ENCODE results near the gene CNTRL. TPM values are rescaled to one million over a fixed set of nuclear protein-coding genes. Genes with fewer than 3 reads are reported as not detected.

Gene CNTRL
- total and polyA plus RNA-seq, 2 experiments from 2014 or later: 3.4 to 7.9 TPM

DNA sequence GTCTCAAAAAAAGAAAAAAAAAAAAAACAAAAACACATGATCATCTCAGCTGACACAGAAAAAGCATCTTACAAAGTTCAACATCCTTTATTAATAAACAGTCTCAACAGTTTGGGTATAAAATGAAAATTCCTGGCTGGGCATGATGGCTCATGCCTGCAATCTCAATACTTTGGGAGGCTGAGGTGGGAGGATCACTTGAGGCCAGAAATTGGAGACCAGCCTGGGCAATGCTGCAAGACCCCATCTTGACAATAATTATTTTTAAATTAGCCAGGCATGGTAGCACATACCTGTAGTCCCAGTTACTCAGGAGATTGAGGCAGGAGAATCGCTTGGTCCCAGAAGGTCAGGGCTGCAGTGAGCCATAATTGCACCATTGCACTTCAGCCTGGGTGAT, 7.9 kb upstream of the CNTRL start:
- Histone ChIP-seq H3K9me3 (ENCODE audit: low read depth) (no peaks in the 10 kb centered on the region), H4K20me1 (ENCODE audit: insufficient read depth, poor library complexity, severe bottlenecking) (no peaks in the 10 kb centered on the region), H3K79me2 (no peaks in the 10 kb centered on the region), H3K27me3 (no peaks in the 10 kb centered on the region), H3K4me3 (no peak overlapping the region), H3K27ac (no peak overlapping the region), H3K9me2 (replicated peaks; ENCODE audit: insufficient read depth) (no peaks in the 10 kb centered on the region), H3K4me1 (ENCODE audit: insufficient read depth) (no peaks in the 10 kb centered on the region), H2AFZ (no peak overlapping the region), H3K4me2 (no peak overlapping the region), H3K36me3 (replicated peaks; ENCODE audit: insufficient read depth, low read depth) (no peaks in the 10 kb centered on the region)
- no peak for TF ChIP-seq EZH2phosphoT487 (IDR thresholded peaks at IDR 0.05; ENCODE audit: low read depth, severe bottlenecking, unreplicated experiment)
- TF ChIP-seq, protein P1, sequence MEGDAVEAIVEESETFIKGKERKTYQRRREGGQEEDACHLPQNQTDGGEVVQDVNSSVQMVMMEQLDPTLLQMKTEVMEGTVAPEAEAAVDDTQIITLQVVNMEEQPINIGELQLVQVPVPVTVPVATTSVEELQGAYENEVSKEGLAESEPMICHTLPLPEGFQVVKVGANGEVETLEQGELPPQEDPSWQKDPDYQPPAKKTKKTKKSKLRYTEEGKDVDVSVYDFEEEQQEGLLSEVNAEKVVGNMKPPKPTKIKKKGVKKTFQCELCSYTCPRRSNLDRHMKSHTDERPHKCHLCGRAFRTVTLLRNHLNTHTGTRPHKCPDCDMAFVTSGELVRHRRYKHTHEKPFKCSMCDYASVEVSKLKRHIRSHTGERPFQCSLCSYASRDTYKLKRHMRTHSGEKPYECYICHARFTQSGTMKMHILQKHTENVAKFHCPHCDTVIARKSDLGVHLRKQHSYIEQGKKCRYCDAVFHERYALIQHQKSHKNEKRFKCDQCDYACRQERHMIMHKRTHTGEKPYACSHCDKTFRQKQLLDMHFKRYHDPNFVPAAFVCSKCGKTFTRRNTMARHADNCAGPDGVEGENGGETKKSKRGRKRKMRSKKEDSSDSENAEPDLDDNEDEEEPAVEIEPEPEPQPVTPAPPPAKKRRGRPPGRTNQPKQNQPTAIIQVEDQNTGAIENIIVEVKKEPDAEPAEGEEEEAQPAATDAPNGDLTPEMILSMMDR (IDR thresholded peaks at IDR 0.05; ENCODE audit: poor library complexity): no peak
- TF ChIP-seq EZH2 (IDR thresholded peaks at IDR 0.05; ENCODE audit: borderline replicate concordance): no peak
- WGBS (ENCODE audit: low lambda C conversion rate, missing lambda C conversion rate): 100% methylated on average over 1 of the region's 1 CpG
- no peak for DNase-seq (ENCODE audit: low spot score)

DNA sequence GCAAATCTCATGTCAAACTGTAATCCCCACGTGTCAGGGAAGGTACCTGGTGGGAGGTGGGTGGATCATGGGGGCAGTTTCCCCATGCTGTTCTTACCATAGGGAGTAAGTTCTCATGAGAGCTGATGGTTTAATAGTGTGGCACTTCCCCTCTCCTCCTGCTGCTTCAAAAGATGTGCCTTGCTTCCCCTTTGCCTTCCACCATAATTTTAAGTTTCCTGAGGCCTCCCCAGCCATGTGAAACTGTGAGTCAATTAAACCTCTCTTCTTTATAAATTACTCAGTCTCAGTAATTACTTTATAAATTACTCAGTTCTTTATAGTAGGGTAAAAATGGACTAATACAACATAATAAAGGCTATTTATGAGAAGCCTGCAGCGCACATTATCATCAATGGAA, 7.1 kb upstream of the CNTRL start:
- DNase-seq (ENCODE audit: low spot score): no peak
- H3K9me2 ChIP-seq (replicated peaks; ENCODE audit: insufficient read depth): no peaks in the 10 kb centered on the region
- no peak overlapping the region for H3K4me2 ChIP-seq
- H3K9me3 ChIP-seq (ENCODE audit: low read depth): no peaks in the 10 kb centered on the region
- H3K79me2 ChIP-seq: no peaks in the 10 kb centered on the region
- H2AFZ ChIP-seq: no peak overlapping the region
- H4K20me1 ChIP-seq (ENCODE audit: insufficient read depth, poor library complexity, severe bottlenecking): no peaks in the 10 kb centered on the region
- H3K4me1 ChIP-seq (ENCODE audit: insufficient read depth): no peaks in the 10 kb centered on the region
- no peaks in the 10 kb centered on the region for H3K27me3 ChIP-seq
- TF ChIP-seq, protein P1 (IDR thresholded peaks at IDR 0.05; ENCODE audit: poor library complexity): no peak
- TF ChIP-seq EZH2phosphoT487 (IDR thresholded peaks at IDR 0.05; ENCODE audit: low read depth, severe bottlenecking, unreplicated experiment) (no peak), EZH2 (IDR thresholded peaks at IDR 0.05; ENCODE audit: borderline replicate concordance) (no peak)
- no peak overlapping the region for H3K4me3 ChIP-seq
- 61% methylated on average over 2 of the region's 2 CpGs for WGBS (ENCODE audit: low lambda C conversion rate, missing lambda C conversion rate)
- H3K36me3 ChIP-seq (replicated peaks; ENCODE audit: insufficient read depth, low read depth): no peaks in the 10 kb centered on the region
- H3K27ac ChIP-seq: no peak overlapping the region

DNA sequence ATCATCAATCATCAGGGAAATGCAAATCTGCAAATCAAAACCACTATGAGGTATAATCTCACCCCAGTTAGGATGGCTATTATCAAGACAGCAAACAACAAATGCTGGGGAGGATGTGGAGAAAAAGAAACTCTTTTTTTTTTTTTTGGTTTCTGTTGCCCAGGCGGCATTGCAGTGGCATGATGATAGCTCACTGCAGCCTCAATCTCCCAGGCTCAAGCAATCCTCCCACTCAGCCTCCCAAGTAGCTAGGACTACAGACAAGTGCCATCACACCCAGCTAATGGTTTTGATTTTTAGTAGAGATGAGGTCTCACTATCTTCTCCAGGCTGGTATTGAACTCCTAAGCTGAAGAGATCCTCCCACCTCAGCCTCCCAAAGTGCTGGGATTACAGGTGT, 5.4 kb upstream of the CNTRL start:
- no peaks in the 10 kb centered on the region for H4K20me1 ChIP-seq (ENCODE audit: insufficient read depth, poor library complexity, severe bottlenecking)
- no peak overlapping the region for H3K4me3 ChIP-seq
- no peak for TF ChIP-seq EZH2phosphoT487 (IDR thresholded peaks at IDR 0.05; ENCODE audit: low read depth, severe bottlenecking, unreplicated experiment)
- TF ChIP-seq, protein P1 (IDR thresholded peaks at IDR 0.05; ENCODE audit: poor library complexity): no peak
- no peak for TF ChIP-seq EZH2 (IDR thresholded peaks at IDR 0.05; ENCODE audit: borderline replicate concordance)
- no peak overlapping the region for H2AFZ ChIP-seq
- no peaks in the 10 kb centered on the region for H3K9me2 ChIP-seq (replicated peaks; ENCODE audit: insufficient read depth)
- no peak for DNase-seq (ENCODE audit: low spot score)
- no peaks in the 10 kb centered on the region for H3K27me3 ChIP-seq
- no peaks in the 10 kb centered on the region for H3K36me3 ChIP-seq (replicated peaks; ENCODE audit: insufficient read depth, low read depth)
- peaks cover 8% of the 10 kb centered on the region for H3K4me1 ChIP-seq (ENCODE audit: insufficient read depth)
- H3K4me2 ChIP-seq: no peak overlapping the region
- no peaks in the 10 kb centered on the region for H3K9me3 ChIP-seq (ENCODE audit: low read depth)
- 95% methylated on average over 1 of the region's 1 CpG for WGBS (ENCODE audit: low lambda C conversion rate, missing lambda C conversion rate)
- no peak overlapping the region for H3K27ac ChIP-seq
- no peaks in the 10 kb centered on the region for H3K79me2 ChIP-seq

DNA sequence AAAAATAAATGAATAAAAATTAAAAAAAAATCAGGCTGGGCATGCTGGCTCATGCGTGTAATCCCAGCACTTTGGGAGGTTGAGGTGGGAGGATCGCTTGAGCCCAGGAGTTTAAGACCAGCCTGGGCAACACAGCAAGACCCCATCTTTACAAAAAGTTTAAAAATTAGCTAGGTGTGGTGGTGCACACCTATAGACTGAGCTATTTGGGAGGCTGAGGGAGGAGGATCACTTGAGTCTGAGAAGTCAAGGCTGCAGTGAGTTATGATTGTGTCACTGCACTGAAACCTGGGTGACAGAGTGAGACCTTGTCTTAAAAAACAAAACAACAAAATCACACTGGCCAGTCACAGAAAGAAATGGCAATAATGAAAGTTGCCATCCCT, 3.4 kb upstream of the CNTRL start:
- DNase-seq (ENCODE audit: low spot score): no peak
- WGBS (ENCODE audit: low lambda C conversion rate, missing lambda C conversion rate): 96% methylated on average over 2 of the region's 2 CpGs
- peaks cover 6% of the 10 kb centered on the region for H3K27me3 ChIP-seq
- no peak overlapping the region for H3K4me3 ChIP-seq
- no peak overlapping the region for H2AFZ ChIP-seq
- no peaks in the 10 kb centered on the region for H3K79me2 ChIP-seq
- peak overlapping the region; percentile 56 for H3K4me2 ChIP-seq
- peaks cover 8% of the 10 kb centered on the region for H3K4me1 ChIP-seq (ENCODE audit: insufficient read depth)
- no peaks in the 10 kb centered on the region for H3K36me3 ChIP-seq (replicated peaks; ENCODE audit: insufficient read depth, low read depth)
- no peaks in the 10 kb centered on the region for H4K20me1 ChIP-seq (ENCODE audit: insufficient read depth, poor library complexity, severe bottlenecking)
- H3K9me3 ChIP-seq (ENCODE audit: low read depth): no peaks in the 10 kb centered on the region
- TF ChIP-seq, protein P1 (IDR thresholded peaks at IDR 0.05; ENCODE audit: poor library complexity): no peak
- TF ChIP-seq EZH2phosphoT487 (IDR thresholded peaks at IDR 0.05; ENCODE audit: low read depth, severe bottlenecking, unreplicated experiment) (no peak), EZH2 (IDR thresholded peaks at IDR 0.05; ENCODE audit: borderline replicate concordance) (no peak)
- H3K9me2 ChIP-seq (replicated peaks; ENCODE audit: insufficient read depth): no peaks in the 10 kb centered on the region
- no peak overlapping the region for H3K27ac ChIP-seq

Data from hepatocyte (in vitro differentiated cells).